GM18951 (cell line): ENCODE measurements around the gene DIS3L2.
"Not testable (repeated sequence)": the region's sequence is repeated elsewhere in the genome, so short reads cannot be mapped to it uniquely, and the experiment has no call there.

Experiments used
- POLR2A ChIP-seq: IDR thresholded peaks from 4 replicates; pipeline ENCODE4 v1.6.1; 2011; ENCODE audit warnings: mild to moderate bottlenecking; ENCODE audit not compliant: insufficient read length, insufficient read depth; ENCODE audit errors: extremely low read depth
- in situ Hi-C: fragments of 300-500 bp; cut with MboI; formaldehyde crosslinking; loops from one replicate; pipeline ENCODE4 v1.12.0; 2022; ENCODE audit warnings: low sequenced_read_pairs, mixed read lengths, inconsistent platforms; ENCODE audit not compliant: unreplicated experiment

Gene DIS3L2

GRCh38 chr2:232142502-232142901, 181.0 kb downstream of the DIS3L2 start:
- in situ Hi-C loops: loop anchor here (10.0 kb wide), 1 partner anchor 208 kb away; no protein-coding TSS in a partner anchor
- no peak for TF ChIP-seq POLR2A

GRCh38 chr2:232146294-232146693, 184.8 kb downstream of the DIS3L2 start:
- in situ Hi-C loops: loop anchor here (10.0 kb wide), 1 partner anchor 211 kb away; no protein-coding TSS in a partner anchor
- TF ChIP-seq POLR2A: no peak

- TF ChIP-seq POLR2A: no peak
- in situ Hi-C loops: loop anchor here (10.0 kb wide), 1 partner anchor 213 kb away; no protein-coding TSS in a partner anchor
These were observed 186.0 kb downstream of the DIS3L2 start for GRCh38 chr2:232147440-232148077.

GRCh38 chr2:232162187-232162586, 200.7 kb downstream of the DIS3L2 start:
- in situ Hi-C loops: no loop called here

GRCh38 chr2:232170396-232170795, 208.9 kb downstream of the DIS3L2 start:
- in situ Hi-C loops: no loop called here

More at GRCh38 chr2:232162187-232162586, 200.7 kb downstream of the DIS3L2 start:
- no peak for TF ChIP-seq POLR2A

GRCh38 chr2:232174662-232175061, 213.1 kb downstream of the DIS3L2 start:
- no peak for TF ChIP-seq POLR2A
- in situ Hi-C loops: no loop called here

More at GRCh38 chr2:232170396-232170795, 208.9 kb downstream of the DIS3L2 start:
- no peak for TF ChIP-seq POLR2A

GRCh38 chr2:232176587-232176986, 215.1 kb downstream of the DIS3L2 start:
- in situ Hi-C loops: not testable (repeated sequence)

GRCh38 chr2:232183279-232183678, 221.8 kb downstream of the DIS3L2 start:
- no peak for TF ChIP-seq POLR2A
- in situ Hi-C loops: no loop called here

GRCh38 chr2:232184346-232184745, 222.8 kb downstream of the DIS3L2 start:
- no peak for TF ChIP-seq POLR2A
- in situ Hi-C loops: no loop called here

- TF ChIP-seq POLR2A: no peak
- in situ Hi-C loops: no loop called here
These were observed 229.3 kb downstream of the DIS3L2 start for GRCh38 chr2:232190796-232191195.

- TF ChIP-seq POLR2A: no peak
- in situ Hi-C loops: no loop called here
These were observed 234.0 kb downstream of the DIS3L2 start for GRCh38 chr2:232195487-232195886.

GRCh38 chr2:232196802-232197201, 235.3 kb downstream of the DIS3L2 start:
- in situ Hi-C loops: no loop called here
- TF ChIP-seq POLR2A: no peak

- in situ Hi-C loops: no loop called here
- TF ChIP-seq POLR2A: no peak
These were observed 238.7 kb downstream of the DIS3L2 start for GRCh38 chr2:232200195-232200594.

GRCh38 chr2:232203166-232203891, 241.8 kb downstream of the DIS3L2 start:
- in situ Hi-C loops: no loop called here
- TF ChIP-seq POLR2A: no peak
